Heart right ventricle (tissue), 16 donors: ENCODE data around the gene GNE. TPM values are rescaled to one million over a fixed set of nuclear protein-coding genes. Genes with fewer than 3 reads are reported as not detected.

Source experiments
- ATAC-seq, 8 donors: fragments of 200-7000 bp; cut with Tn5 transposase; one replicate each; pipeline ENCODE4 v1.9.1; 2020; ENCODE audit warnings: mild to moderate bottlenecking in 8 of 8, moderate library complexity in 8 of 8, moderate number of reproducible peaks in 1 of 8
- DNase-seq, 2 donors: peaks; one replicate each; pipeline ENCODE4 v3.0.0-alpha.2; 2020
- H3K27ac ChIP-seq, 10 donors: fragments of 200-600 bp; sonication (generic) in 2 of 10; one replicate each; pipeline versions ENCODE4 v1.5.0 to v1.8.0; 2020 to 2022; ENCODE audit warnings: mild to moderate bottlenecking in 3 of 10
- H3K27me3 ChIP-seq, 7 donors: fragments of 200-600 bp; one replicate each; pipeline ENCODE4 v1.8.0; 2021 to 2022; ENCODE audit warnings: mild to moderate bottlenecking in 2 of 7
- H3K36me3 ChIP-seq, 9 donors: fragments of 200-600 bp; sonication (generic) in 1 of 9; one replicate each; pipeline versions ENCODE4 v1.5.0 to v1.8.0; 2020 to 2022; ENCODE audit warnings: mild to moderate bottlenecking in 2 of 9
- H3K4me1 ChIP-seq, 9 donors: fragments of 200-600 bp; sonication (generic) in 1 of 9; one replicate each; pipeline versions ENCODE4 v1.5.0 to v1.8.0; 2020 to 2022; ENCODE audit warnings: mild to moderate bottlenecking in 4 of 9
- H3K4me3 ChIP-seq, 10 donors: fragments of 200-600 bp; sonication (generic) in 2 of 10; one replicate each; pipeline versions ENCODE4 v1.5.0 to v1.8.0; 2020 to 2022; ENCODE audit warnings: mild to moderate bottlenecking in 7 of 10, moderate library complexity in 2 of 10
- H3K9me3 ChIP-seq, 11 donors: fragments of 200-600 bp in 10 of 11; sonication (generic) in 2 of 11; one replicate each; pipeline versions ENCODE4 v1.5.0 to v1.8.0; 2013 to 2022; ENCODE audit warnings: mild to moderate bottlenecking in 2 of 11, control low read depth in 1 of 11, moderate library complexity in 1 of 11
- CTCF ChIP-seq, 9 donors: fragments of 200-600 bp; sonication (generic) in 2 of 9; IDR thresholded peaks; one replicate each; pipeline versions ENCODE4 v1.5.0 to v1.8.0; 2021 to 2022; ENCODE audit warnings: antibody characterized with exemption in 9 of 9, mild to moderate bottlenecking in 5 of 9, moderate library complexity in 1 of 9
- WGBS, 2 donors: extraction: QIAGEN DNeasy Blood & Tissue Kit; methylation state at CpG; one replicate each; pipeline ENCODE4 v1.1.7; 2013; ENCODE audit warnings: inconsistent platforms in 1 of 2; 5-methylcytosine and 5-hydroxymethylcytosine counted together
- intact Hi-C, 10 donors: fragments of 100-400 bp; cut with DNase I; formaldehyde crosslinking; loops; one replicate each; pipeline versions ENCODE4 v1.11.1 to v1.14.2; 2022
- polyA plus RNA-seq, 2 donors: library from polyadenylated mRNA; stranded (reverse); fragments of 200-250 nt; gene quantifications; one replicate each; pipeline ENCODE4 v1.2.3, GENCODE V29; 2013
- total RNA-seq, 10 donors: library from RNA; stranded (reverse); fragmentation: NEBNext Ultra II Directional in 3 of 10; extraction: Animal tissue kit (Norgen Biotek cat#: 25700) in 3 of 10; gene quantifications; one replicate each; pipeline versions ENCODE4 v1.2.1 to v1.2.4, GENCODE V29; 2021 to 2023
- donor health status: Arrhythmogenic right ventricular cardiomyopathy.
- donor health status: ischemic (EF 13 %, LVEDD 7.1; RV severe dilation, severe dysfunction).
- donor health status: healthy with polysubstance abuse.
- donor health status: DM: no; HTN: yes; CAD: no.
- donor health status: DM: no; HTN: no; CAD: no.
- donor health status: ischemic (EF 25% LVEDD 6.9; RV normal size, moderate dysfunction).
- donor health status: ischemic (EF 25% LVEDD 5.7; RV mildly dilated, moderate dysfunction).
- donor health status: healthy.
- donor health status: DM: yes; HTN: yes; CAD: no.
- donor health status: Ischemic cardiomyopathy.
- donor health status: ischemic (EF 35%, LVEDD 5.7; RV mildly dilated, moderate dysfunction).
- donor health status: nonischemic (EF 11% LVEDD 7.7; RV severe dilation, severe dysfunction).
- donor health status: DM: yes; HTN: yes; CAD: no.
- donor health status: PGD.
- donor health status: ischemic (EF 29% LVEDD 5.4; RV normal size, mild dysfunction).
- donor health status: nonischemic (EF 23%, LVEDD 6.1; RV moderate dilation, normal function).

GNE gene
- total and polyA plus RNA-seq, 12 donors, result 4.0 to 14.9 (median 12.1) TPM

- WGBS, 2 donors, result 82 to 89% methylated on average over 3 of the region's 3 CpGs
- no peaks in the 10 kb centered on the region for H3K9me3 ChIP-seq
- no peak for ATAC-seq
These were observed 83.5 kb downstream of the GNE start for GRCh38 chr9:36174731-36175130.

GRCh38 chr9:36174271-36174670 lies 84.0 kb downstream of the GNE start:
- H3K27me3 ChIP-seq, result peaks cover 0 to 6% (median 0%) of the 10 kb centered on the region in 7 donors
- 93 to 94% methylated on average over 7 of the region's 7 CpGs for WGBS, 2 donors
- TF ChIP-seq CTCF (IDR thresholded peaks at IDR 0.05), result no peak
- no peak overlapping the region for H3K27ac ChIP-seq
- ATAC-seq, result no peak
- intact Hi-C loops, result no loop called here
- no peaks in the 10 kb centered on the region for H3K4me1 ChIP-seq
- no peak overlapping the region for H3K4me3 ChIP-seq
- no peak for DNase-seq
- H3K36me3 ChIP-seq, result no peaks in the 10 kb centered on the region
- H3K9me3 ChIP-seq, result no peaks in the 10 kb centered on the region

More at GRCh38 chr9:36174731-36175130, 83.5 kb downstream of the GNE start:
- DNase-seq, result no peak
- no peak overlapping the region for H3K4me3 ChIP-seq
- no peaks in the 10 kb centered on the region for H3K4me1 ChIP-seq
- no peaks in the 10 kb centered on the region for H3K36me3 ChIP-seq
- peaks cover 0 to 6% (median 0%) of the 10 kb centered on the region in 7 donors for H3K27me3 ChIP-seq
- intact Hi-C loops, result no loop called here
- no peak overlapping the region for H3K27ac ChIP-seq
- no peak for TF ChIP-seq CTCF (IDR thresholded peaks at IDR 0.05)

- 97 to 100% methylated on average over 2 of the region's 2 CpGs for WGBS, 2 donors
- H3K9me3 ChIP-seq, result no peaks in the 10 kb centered on the region
- ATAC-seq (no peak), DNase-seq (no peak)
- no peak for TF ChIP-seq CTCF (IDR thresholded peaks at IDR 0.05)
- peaks cover 0 to 6% (median 0%) of the 10 kb centered on the region in 7 donors for H3K27me3 ChIP-seq
- H3K27ac ChIP-seq, result no peak overlapping the region
- intact Hi-C loops, result no loop called here
- no peaks in the 10 kb centered on the region for H3K36me3 ChIP-seq
- H3K4me3 ChIP-seq, result no peak overlapping the region
- H3K4me1 ChIP-seq, result no peaks in the 10 kb centered on the region
These were observed 84.4 kb downstream of the GNE start for GRCh38 chr9:36173861-36174260.

GRCh38 chr9:36170531-36170930 lies 87.7 kb downstream of the GNE start:
- ATAC-seq, result no peak
- no peak overlapping the region for H3K27ac ChIP-seq
- intact Hi-C loops, result no loop called here
- H3K27me3 ChIP-seq, result peaks cover 0 to 6% (median 0%) of the 10 kb centered on the region in 7 donors
- H3K4me1 ChIP-seq, result peaks cover 0 to 16% (median 7%) of the 10 kb centered on the region in 9 donors
- WGBS, 2 donors, result 93 to 95% methylated on average over 13 of the region's 13 CpGs
- no peaks in the 10 kb centered on the region for H3K9me3 ChIP-seq
- H3K36me3 ChIP-seq, result no peaks in the 10 kb centered on the region
- DNase-seq, result no peak
- no peak for TF ChIP-seq CTCF (IDR thresholded peaks at IDR 0.05)
- H3K4me3 ChIP-seq, result no peak overlapping the region
